ENCODE results near the gene CPA1.

The CPA1 gene

GRCh38 chr7:130359276-130359857 is 20.9 kb upstream of the CPA1 start:
- no peak overlapping the region for H3K4me3 ChIP-seq (ENCODE audit: severe bottlenecking)
- DNase-seq (ENCODE audit: low spot score): peak; percentile 57
- ATAC-seq (ENCODE audit: low read depth): no peak
- no peaks in the 10 kb centered on the region for H3K36me3 ChIP-seq (ENCODE audit: low read depth)
- no peaks in the 10 kb centered on the region for H3K27me3 ChIP-seq (ENCODE audit: insufficient read depth, poor library complexity, severe bottlenecking)
- peaks cover 37% of the 10 kb centered on the region for H3K4me1 ChIP-seq (ENCODE audit: insufficient read depth, poor library complexity, severe bottlenecking)
- H3K9me3 ChIP-seq (ENCODE audit: severe bottlenecking): peaks cover 9% of the 10 kb centered on the region
- H3K27ac ChIP-seq (ENCODE audit: poor library complexity, severe bottlenecking): peak overlapping the region; percentile 25
- TF ChIP-seq, protein P1, sequence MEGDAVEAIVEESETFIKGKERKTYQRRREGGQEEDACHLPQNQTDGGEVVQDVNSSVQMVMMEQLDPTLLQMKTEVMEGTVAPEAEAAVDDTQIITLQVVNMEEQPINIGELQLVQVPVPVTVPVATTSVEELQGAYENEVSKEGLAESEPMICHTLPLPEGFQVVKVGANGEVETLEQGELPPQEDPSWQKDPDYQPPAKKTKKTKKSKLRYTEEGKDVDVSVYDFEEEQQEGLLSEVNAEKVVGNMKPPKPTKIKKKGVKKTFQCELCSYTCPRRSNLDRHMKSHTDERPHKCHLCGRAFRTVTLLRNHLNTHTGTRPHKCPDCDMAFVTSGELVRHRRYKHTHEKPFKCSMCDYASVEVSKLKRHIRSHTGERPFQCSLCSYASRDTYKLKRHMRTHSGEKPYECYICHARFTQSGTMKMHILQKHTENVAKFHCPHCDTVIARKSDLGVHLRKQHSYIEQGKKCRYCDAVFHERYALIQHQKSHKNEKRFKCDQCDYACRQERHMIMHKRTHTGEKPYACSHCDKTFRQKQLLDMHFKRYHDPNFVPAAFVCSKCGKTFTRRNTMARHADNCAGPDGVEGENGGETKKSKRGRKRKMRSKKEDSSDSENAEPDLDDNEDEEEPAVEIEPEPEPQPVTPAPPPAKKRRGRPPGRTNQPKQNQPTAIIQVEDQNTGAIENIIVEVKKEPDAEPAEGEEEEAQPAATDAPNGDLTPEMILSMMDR (IDR thresholded peaks at IDR 0.05; ENCODE audit: poor library complexity, severe bottlenecking): no peak

DNA sequence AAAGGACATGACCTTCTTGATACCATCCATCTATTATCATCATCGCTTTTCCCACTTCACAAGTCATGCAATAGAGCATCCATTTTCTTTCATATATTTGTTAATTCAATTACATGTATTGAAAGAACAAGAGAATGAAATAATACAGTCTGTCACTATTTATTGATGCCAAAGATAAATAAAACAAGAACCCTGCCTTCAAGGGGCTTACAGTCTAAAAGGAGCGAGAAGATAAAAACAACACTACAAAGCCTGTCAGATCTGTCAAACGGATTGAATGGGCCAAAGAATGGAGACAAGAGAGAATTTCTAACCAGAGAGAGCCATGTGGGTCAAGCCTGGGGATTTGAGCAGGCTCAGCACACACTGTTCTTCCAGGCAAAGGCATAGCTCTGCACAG is 19.8 kb upstream of the CPA1 start:
- TF ChIP-seq, protein P1 (IDR thresholded peaks at IDR 0.05; ENCODE audit: poor library complexity, severe bottlenecking): no peak
- H3K27me3 ChIP-seq (ENCODE audit: insufficient read depth, poor library complexity, severe bottlenecking): no peaks in the 10 kb centered on the region
- H3K4me3 ChIP-seq (ENCODE audit: severe bottlenecking): no peak overlapping the region
- H3K9me3 ChIP-seq (ENCODE audit: severe bottlenecking): peaks cover 9% of the 10 kb centered on the region
- no peaks in the 10 kb centered on the region for H3K36me3 ChIP-seq (ENCODE audit: low read depth)
- DNase-seq (ENCODE audit: low spot score) (peak; percentile 9), ATAC-seq (ENCODE audit: low read depth) (no peak)
- no peak overlapping the region for H3K27ac ChIP-seq (ENCODE audit: poor library complexity, severe bottlenecking)
- H3K4me1 ChIP-seq (ENCODE audit: insufficient read depth, poor library complexity, severe bottlenecking): peaks cover 38% of the 10 kb centered on the region

- ATAC-seq (ENCODE audit: low read depth): no peak
- no peak overlapping the region for H3K27ac ChIP-seq (ENCODE audit: poor library complexity, severe bottlenecking)
- H3K27me3 ChIP-seq (ENCODE audit: insufficient read depth, poor library complexity, severe bottlenecking): no peaks in the 10 kb centered on the region
- H3K36me3 ChIP-seq (ENCODE audit: low read depth): no peaks in the 10 kb centered on the region
- peak; percentile 14 for DNase-seq (ENCODE audit: low spot score)
- peaks cover 39% of the 10 kb centered on the region for H3K4me1 ChIP-seq (ENCODE audit: insufficient read depth, poor library complexity, severe bottlenecking)
- TF ChIP-seq, protein P1 (IDR thresholded peaks at IDR 0.05; ENCODE audit: poor library complexity, severe bottlenecking): no peak
- peaks cover 9% of the 10 kb centered on the region for H3K9me3 ChIP-seq (ENCODE audit: severe bottlenecking)
- no peak overlapping the region for H3K4me3 ChIP-seq (ENCODE audit: severe bottlenecking)
These were observed 18.6 kb upstream of the CPA1 start for GRCh38 chr7:130361681-130362080.

DNA sequence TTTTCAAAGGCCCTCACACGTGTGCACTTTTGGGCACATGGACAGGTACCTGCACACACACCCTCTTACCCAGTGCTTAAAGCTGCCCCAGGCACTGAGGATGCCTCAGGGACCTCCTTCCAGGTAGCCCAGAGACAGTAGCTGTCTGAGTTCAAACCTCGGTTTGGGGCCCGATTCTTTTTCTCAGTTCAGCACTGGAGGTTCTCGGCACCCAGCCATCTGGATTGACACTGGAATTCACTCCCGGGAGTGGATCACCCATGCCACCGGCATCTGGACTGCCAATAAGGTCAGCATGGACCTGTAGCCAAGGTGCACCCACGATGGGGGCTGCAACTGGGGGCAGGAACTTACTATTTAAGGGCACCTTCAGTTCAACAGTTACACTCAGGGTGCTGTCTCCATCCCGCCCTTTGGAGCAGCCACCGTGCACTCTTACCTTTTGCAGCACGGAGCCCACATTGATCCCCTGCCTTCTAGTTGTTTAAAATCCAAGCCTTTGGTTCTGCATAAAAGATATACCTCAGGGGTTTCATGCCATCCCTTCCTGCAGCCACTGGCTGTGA is 18.0 kb upstream of the CPA1 start:
- Histone ChIP-seq H3K27ac (ENCODE audit: poor library complexity, severe bottlenecking) (peak overlapping the region; percentile 92), H3K9me3 (ENCODE audit: severe bottlenecking) (peaks cover 9% of the 10 kb centered on the region), H3K4me1 (ENCODE audit: insufficient read depth, poor library complexity, severe bottlenecking) (peaks cover 34% of the 10 kb centered on the region), H3K36me3 (ENCODE audit: low read depth) (no peaks in the 10 kb centered on the region), H3K4me3 (ENCODE audit: severe bottlenecking) (no peak overlapping the region), H3K27me3 (ENCODE audit: insufficient read depth, poor library complexity, severe bottlenecking) (no peaks in the 10 kb centered on the region)
- ATAC-seq (ENCODE audit: low read depth) (no peak), DNase-seq (ENCODE audit: low spot score) (no peak)
- TF ChIP-seq, protein P1 (IDR thresholded peaks at IDR 0.05; ENCODE audit: poor library complexity, severe bottlenecking): no peak

All from RWPE2 (cell line).